CD14-positive monocyte (primary cell): ENCODE measurements around the gene KCNJ11. TPM values are rescaled to one million over a fixed set of nuclear protein-coding genes. Genes with fewer than 3 reads are reported as not detected.

ENCODE experiments used
- DNase-seq, 3 donors: peaks; one replicate each; pipeline ENCODE4 v3.0.0-alpha.2; 2011 to 2022
- H2AFZ ChIP-seq: 2 replicates; pipeline ENCODE4 v1.6.0; 2012; ENCODE audit warnings: mild to moderate bottlenecking, low read depth, low read length, inconsistent platforms; ENCODE audit not compliant: insufficient read depth, poor library complexity, severe bottlenecking
- H3K27ac ChIP-seq, 2 donors: 1 replicate in 1 of 2; 2 replicates in 1 of 2; pipeline ENCODE4 v1.5.1; 2012 to 2013; ENCODE audit warnings: low read length in 2 of 2, control low read depth in 1 of 2, inconsistent platforms in 1 of 2, low read depth in 1 of 2, mild to moderate bottlenecking in 1 of 2
- H3K27me3 ChIP-seq, 2 donors: one replicate each; pipeline versions ENCODE4 v1.6.0 to v1.6.1; 2011 to 2013; ENCODE audit warnings: low read length in 2 of 2; ENCODE audit not compliant: control insufficient read depth in 2 of 2, insufficient read depth in 2 of 2
- H3K36me3 ChIP-seq, 2 donors: replicated peaks in 1 of 2; 1 replicate in 1 of 2; 2 replicates in 1 of 2; pipeline versions ENCODE4 v1.5.1 to v1.6.1; 2012 to 2013; ENCODE audit warnings: low read length in 2 of 2, control low read depth in 1 of 2, inconsistent platforms in 1 of 2, mild to moderate bottlenecking in 1 of 2; ENCODE audit not compliant: insufficient read depth in 2 of 2, control insufficient read depth in 1 of 2
- H3K4me1 ChIP-seq, 2 donors: 1 replicate in 1 of 2; 2 replicates in 1 of 2; pipeline versions ENCODE4 v1.5.1 to v1.6.1; 2012 to 2013; ENCODE audit warnings: low read length in 2 of 2, control low read depth in 1 of 2, inconsistent platforms in 1 of 2, mild to moderate bottlenecking in 1 of 2, moderate library complexity in 1 of 2; ENCODE audit not compliant: insufficient read depth in 2 of 2, control insufficient read depth in 1 of 2
- H3K4me2 ChIP-seq: replicated peaks from 2 replicates; pipeline ENCODE3; 2012; ENCODE audit warnings: low read length, moderate library complexity, mild to moderate bottlenecking; ENCODE audit not compliant: poor library complexity, severe bottlenecking; ENCODE audit errors: extremely low read depth
- H3K4me3 ChIP-seq, 3 experiments: fragments of 200-600 bp in 1 of 3; sonication (generic) in 1 of 3; replicated peaks in 1 of 3; 1 replicate in 2 of 3; 2 replicates in 1 of 3; pipeline ENCODE4 v1.5.1; 2011 to 2013; ENCODE audit warnings: low read length in 3 of 3, mild to moderate bottlenecking in 3 of 3, control low read depth in 2 of 3, low read depth in 2 of 3, inconsistent platforms in 1 of 3, moderate library complexity in 1 of 3
- H3K79me2 ChIP-seq: 2 replicates; pipeline ENCODE4 v1.6.0; 2012; ENCODE audit warnings: mild to moderate bottlenecking, control low read depth, inconsistent platforms, low read length, moderate library complexity; ENCODE audit not compliant: insufficient read depth
- H3K9ac ChIP-seq: 2 replicates; pipeline ENCODE4 v1.6.0; 2017; ENCODE audit warnings: low read length, mild to moderate bottlenecking; ENCODE audit not compliant: insufficient read depth, poor library complexity, severe bottlenecking
- H3K9me3 ChIP-seq, 2 donors: replicated peaks in 1 of 2; 1 replicate in 1 of 2; 2 replicates in 1 of 2; pipeline versions ENCODE4 v1.5.1 to v1.6.1; 2012 to 2013; ENCODE audit warnings: low read length in 2 of 2, control low read depth in 1 of 2; ENCODE audit not compliant: control insufficient read depth in 1 of 2, insufficient read depth in 1 of 2
- H4K20me1 ChIP-seq: 2 replicates; pipeline ENCODE4 v1.6.0; 2012; ENCODE audit warnings: mild to moderate bottlenecking, low read length, control low read depth, moderate library complexity; ENCODE audit not compliant: insufficient read depth
- H3K27ac Mint-ChIP-seq, 7 donors: one replicate each; pipeline ENCODE4 v1.8.0; 2020; ENCODE audit warnings: mild to moderate bottlenecking in 7 of 7, mixed read lengths in 7 of 7, moderate library complexity in 6 of 7, inconsistent platforms in 2 of 7
- H3K27me3 Mint-ChIP-seq, 3 donors: one replicate each; pipeline ENCODE4 v1.8.0; 2021 to 2022; ENCODE audit warnings: low read depth in 3 of 3, mild to moderate bottlenecking in 3 of 3, mixed read lengths in 3 of 3, moderate library complexity in 3 of 3, inconsistent platforms in 1 of 3
- H3K36me3 Mint-ChIP-seq, 2 donors: one replicate each; pipeline ENCODE4 v1.8.0; 2020; ENCODE audit warnings: mixed read lengths in 2 of 2, inconsistent platforms in 1 of 2, mild to moderate bottlenecking in 1 of 2
- H3K4me1 Mint-ChIP-seq: one replicate; pipeline ENCODE4 v1.8.0; 2020; ENCODE audit warnings: mild to moderate bottlenecking, mixed read lengths
- H3K4me3 Mint-ChIP-seq, 2 donors: one replicate each; pipeline ENCODE4 v1.8.0; 2020; ENCODE audit warnings: mild to moderate bottlenecking in 2 of 2, mixed read lengths in 2 of 2, moderate library complexity in 1 of 2
- H3K9me3 Mint-ChIP-seq, 7 donors: one replicate each; pipeline ENCODE4 v1.8.0; 2020 to 2022; ENCODE audit warnings: mixed read lengths in 7 of 7, mild to moderate bottlenecking in 6 of 7, moderate library complexity in 6 of 7, inconsistent platforms in 2 of 7
- CTCF ChIP-seq: fragments of 200-600 bp; IDR thresholded peaks from one replicate; pipeline ENCODE4 v1.8.0; 2022; ENCODE audit warnings: antibody characterized with exemption, mild to moderate bottlenecking
- WGBS: methylation state at CpG from one replicate; pipeline ENCODE4 v1.1.5; 2013; ENCODE audit warnings: missing lambda C conversion rate; ENCODE audit not compliant: insufficient coverage; 5-methylcytosine and 5-hydroxymethylcytosine counted together
- intact Hi-C, 2 donors: fragments of 100-400 bp; cut with micrococcal nuclease; formaldehyde crosslinking; loops; one replicate each; pipeline versions ENCODE4 v1.15.0 to v1.15.1; 2023
- polyA plus RNA-seq, 3 donors: library from polyadenylated mRNA; depleted of rRNA in 1 of 3; unstranded in 2 of 3; stranded (reverse) in 1 of 3; fragments of 300-500 nt in 2 of 3; fragments of >200 nt in 1 of 3; fragmentation: Illumina TruSeq in 2 of 3; gene quantifications; 1 replicate in 2 of 3; 2 replicates in 1 of 3; pipeline ENCODE4 v1.2.3, GENCODE V29; 2012 to 2021

KCNJ11 gene
- polyA plus RNA-seq, 3 donors = 0.09 TPM; not detected in 2

- Histone ChIP-seq H3K27me3 (no peaks in the 10 kb centered on the region), H2AFZ (no peak overlapping the region), H3K27ac (no peak overlapping the region), H3K79me2 (no peaks in the 10 kb centered on the region), H3K9ac (no peak overlapping the region), H3K9me3 (peaks cover 58 to 62% of the 10 kb centered on the region in 2 donors), H4K20me1 (no peaks in the 10 kb centered on the region), H3K4me1 (no peaks in the 10 kb centered on the region), H3K4me2 (no peak overlapping the region), H3K36me3 (peaks cover 11 to 62% of the 10 kb centered on the region in 2 donors), H3K4me3 (no peak overlapping the region)
- Mint-ChIP-seq H3K4me1 (peaks cover 4% of the 10 kb centered on the region), H3K9me3 (peaks cover 51 to 71% (median 58%) of the 10 kb centered on the region in 7 donors), H3K4me3 (no peak overlapping the region), H3K36me3 (peaks cover 48 to 65% of the 10 kb centered on the region in 2 donors), H3K27ac (no peak overlapping the region), H3K27me3 (peaks cover 0 to 2% (median 0%) of the 10 kb centered on the region in 3 donors)
- intact Hi-C loops = no loop called here
- TF ChIP-seq CTCF = no peak
- DNase-seq = no peak
Measured at GRCh38 chr11:17369094-17369493, 19.4 kb downstream of the KCNJ11 start.

GRCh38 chr11:17368551-17368950 is 19.9 kb downstream of the KCNJ11 start:
- Histone ChIP-seq H3K9me3 (peaks cover 54 to 57% of the 10 kb centered on the region in 2 donors), H3K36me3 (peaks cover 11 to 58% of the 10 kb centered on the region in 2 donors), H3K27me3 (no peaks in the 10 kb centered on the region), H3K9ac (no peak overlapping the region), H3K4me2 (no peak overlapping the region), H2AFZ (no peak overlapping the region), H3K4me1 (no peaks in the 10 kb centered on the region), H3K27ac (no peak overlapping the region), H3K4me3 (no peak overlapping the region), H3K79me2 (no peaks in the 10 kb centered on the region), H4K20me1 (no peaks in the 10 kb centered on the region)
- no peak for DNase-seq
- intact Hi-C loops = no loop called here
- TF ChIP-seq CTCF = no peak
- WGBS = 100% methylated on average over 3 of the region's 3 CpGs
- no peak overlapping the region for H3K4me3 Mint-ChIP-seq
- peaks cover 4% of the 10 kb centered on the region for H3K4me1 Mint-ChIP-seq
- no peak overlapping the region for H3K27ac Mint-ChIP-seq
- peaks cover 0 to 2% (median 0%) of the 10 kb centered on the region in 3 donors for H3K27me3 Mint-ChIP-seq
- peaks cover 48 to 69% (median 56%) of the 10 kb centered on the region in 7 donors for H3K9me3 Mint-ChIP-seq
- peaks cover 46 to 63% of the 10 kb centered on the region in 2 donors for H3K36me3 Mint-ChIP-seq
